T-helper 22 cell (primary cell): ENCODE measurements around the gene HMGB2.

Experiments
- DNase-seq: peaks from one replicate; pipeline ENCODE4 v3.0.0-alpha.2; 2020; ENCODE audit warnings: low read depth

The HMGB2 gene

DNA sequence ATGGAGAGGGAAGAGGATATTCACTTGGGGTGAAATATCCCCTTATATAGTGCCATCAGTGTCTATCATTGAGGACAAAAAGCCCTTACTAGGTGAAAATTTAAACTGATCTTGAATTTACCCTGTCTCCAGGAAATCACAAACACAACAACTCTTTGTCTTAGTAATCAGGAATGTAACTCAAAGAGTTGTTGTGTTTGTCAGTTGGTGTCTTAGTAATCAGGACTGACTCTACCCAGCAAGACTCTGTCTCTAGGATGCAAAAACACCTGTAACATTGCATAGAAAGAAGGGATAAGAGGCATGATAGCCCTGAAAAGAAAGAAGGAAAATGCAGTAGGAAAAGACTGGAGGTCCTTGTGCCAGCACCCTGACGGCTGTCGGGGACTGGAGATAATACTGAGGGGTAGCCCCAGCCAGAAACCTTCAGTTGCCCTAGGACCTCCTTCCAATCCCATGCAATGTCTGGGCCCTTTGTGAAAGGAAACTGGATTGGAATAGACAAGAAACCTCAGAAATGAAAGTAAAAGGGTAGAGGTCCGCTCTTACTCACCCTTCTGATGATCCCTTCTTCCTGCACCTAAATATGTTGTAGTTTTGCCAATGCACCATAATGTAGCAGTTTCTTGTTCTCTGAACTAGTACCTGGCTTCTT lies 45.3 kb downstream of the HMGB2 start:
- no peak for DNase-seq

DNA sequence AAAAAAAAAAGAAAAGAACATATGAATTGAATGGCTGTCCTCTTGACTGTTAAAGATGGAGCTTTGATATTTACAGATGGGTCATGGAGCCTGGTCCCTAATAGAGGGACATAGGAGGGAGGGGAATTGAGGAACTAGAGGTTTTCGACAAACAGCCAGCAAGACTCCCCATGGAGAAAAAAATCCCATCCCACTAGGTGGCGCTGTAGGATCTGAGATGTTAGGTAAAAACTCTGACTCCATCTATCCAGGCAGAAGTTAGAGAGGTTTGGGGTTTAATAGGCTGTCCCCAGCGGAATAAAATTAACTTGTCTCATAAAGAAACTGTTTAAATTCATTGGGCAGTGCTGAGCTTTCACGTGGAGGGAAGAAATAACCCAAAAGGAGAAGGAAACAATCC lies 45.9 kb downstream of the HMGB2 start:
- DNase-seq, result peak; percentile 25

DNA sequence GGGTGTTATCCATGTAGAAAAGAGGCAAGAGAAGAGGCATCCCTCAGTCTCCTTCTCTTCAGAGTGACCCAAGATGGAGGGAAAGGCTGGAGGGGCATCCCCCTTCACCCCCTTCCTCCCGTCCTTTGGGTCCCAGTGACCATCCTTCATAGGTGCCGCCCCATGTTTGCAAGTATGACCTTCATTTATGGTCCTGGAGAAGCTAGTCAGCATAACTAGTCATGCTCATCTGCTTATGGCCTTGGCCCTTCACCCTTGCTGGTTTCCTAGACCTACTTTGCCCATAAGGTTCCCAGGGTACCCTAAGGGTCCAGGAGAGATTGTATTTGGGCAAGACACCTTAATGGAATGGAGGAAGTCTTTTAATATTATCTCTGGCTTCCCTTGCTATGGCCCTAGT lies 46.7 kb downstream of the HMGB2 start:
- DNase-seq, result no peak

DNA sequence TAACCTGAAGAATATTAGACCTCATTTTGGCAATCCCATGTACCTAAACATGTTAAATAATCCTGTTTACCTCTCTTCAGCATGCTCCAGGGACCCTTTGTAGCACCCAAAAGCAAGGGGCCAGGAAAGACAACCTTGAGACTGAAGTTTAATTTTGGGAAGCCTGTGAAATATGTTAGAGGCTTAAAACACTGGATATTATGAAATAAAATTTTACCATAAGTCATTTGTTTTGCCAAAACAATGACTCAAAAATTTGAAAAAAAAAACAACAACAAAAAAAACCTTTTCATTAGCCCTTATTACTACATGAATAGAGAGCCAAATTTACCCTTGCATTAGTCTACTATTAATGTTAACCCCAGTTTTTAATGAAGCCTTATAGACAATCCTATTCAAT lies 49.7 kb downstream of the HMGB2 start:
- no peak for DNase-seq

DNA sequence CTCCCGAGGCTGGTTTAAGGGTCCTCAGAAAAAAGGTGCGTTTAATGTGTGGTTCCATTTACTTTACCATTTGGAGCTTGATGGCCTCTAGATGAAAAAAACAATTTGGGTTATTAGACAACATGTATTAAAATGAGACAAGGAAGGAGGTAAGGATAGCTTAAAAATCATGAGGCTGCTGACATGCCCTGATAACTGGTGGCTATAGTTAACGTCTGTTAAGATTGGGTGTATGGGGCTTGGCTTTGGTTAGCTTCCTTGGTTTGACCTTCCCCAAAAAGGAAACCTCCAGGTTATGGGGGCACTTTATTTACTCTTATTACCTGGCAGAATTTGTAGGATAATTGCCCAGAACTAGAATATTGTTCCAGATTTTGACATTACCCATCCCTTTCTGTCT lies 51.5 kb downstream of the HMGB2 start:
- DNase-seq, result no peak

DNA sequence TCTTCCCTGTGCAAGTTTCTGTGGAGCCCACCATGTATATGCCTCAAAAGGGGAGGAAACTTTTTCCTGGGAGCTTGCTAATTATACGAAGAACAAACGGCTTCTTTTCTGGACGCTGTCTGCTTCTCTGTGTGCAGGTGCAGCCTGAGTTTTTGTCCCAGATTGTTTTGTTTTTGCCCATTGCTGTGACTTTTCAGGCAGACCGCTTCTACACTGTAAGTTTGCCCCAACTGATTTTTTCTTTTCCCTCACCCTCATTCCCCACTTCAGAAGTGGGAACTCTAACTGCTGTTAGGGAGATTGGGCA lies 51.9 kb downstream of the HMGB2 start:
- DNase-seq, result no peak

DNA sequence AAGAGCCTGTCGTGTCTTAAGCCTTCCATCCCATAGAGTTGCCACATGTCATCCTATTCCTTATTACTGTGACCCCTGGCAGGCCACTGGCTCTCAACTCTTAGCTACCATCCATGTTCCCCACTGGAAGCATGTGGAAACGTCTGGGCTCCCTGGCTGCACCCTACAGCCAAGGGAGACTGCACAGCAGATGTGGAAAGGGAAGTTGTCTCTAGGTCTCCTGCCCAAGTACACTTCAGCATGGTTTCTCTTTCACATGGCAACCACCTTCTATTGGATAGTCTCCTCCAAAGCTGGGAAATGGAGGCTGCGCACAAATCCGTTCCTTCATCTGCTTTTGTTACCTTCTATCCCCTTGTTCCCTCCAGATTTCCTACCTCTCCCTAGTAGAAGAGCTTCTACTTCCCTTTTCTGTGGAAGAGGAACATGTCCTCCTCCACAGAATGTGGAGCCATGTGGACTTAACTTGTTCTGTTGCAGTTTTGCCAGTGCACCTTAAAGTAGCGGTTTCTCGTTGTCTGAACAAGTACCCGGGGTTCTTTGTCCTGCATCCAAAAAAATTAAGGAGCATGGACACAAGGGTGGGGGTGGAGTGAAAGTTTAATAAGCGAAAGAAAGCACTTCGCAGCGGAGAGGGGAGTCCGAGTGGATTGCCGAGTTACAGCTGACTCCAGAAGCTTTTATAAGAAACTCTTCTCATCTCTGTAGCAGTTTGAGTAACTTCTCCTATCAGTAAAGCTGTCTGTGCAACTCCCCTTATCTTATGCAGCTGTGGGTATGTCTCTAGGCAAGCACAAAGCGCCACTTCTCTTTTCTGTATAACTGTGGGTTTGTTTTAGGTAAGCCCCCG lies 52.5 kb downstream of the HMGB2 start:
- no peak for DNase-seq
